ENCODE measurements around the gene SEC16A. TPM values are rescaled to one million over a fixed set of nuclear protein-coding genes. Genes with fewer than 3 reads are reported as not detected.

The SEC16A gene
- total and polyA plus RNA-seq, 2 donors (not counting 3 experiments of a cell fraction or from before 2014, with no cell fraction given), result 34.5 to 80.6 TPM

- no peak overlapping the region for H3K4me3 ChIP-seq (replicated peaks in 1 of 3; ENCODE audit: insufficient read depth in 1 of 3, low read depth in 1 of 3, low read length in 3 of 3)
- dilution Hi-C loops (cut with MboI; ENCODE audit: extremely low pct_ligation_motif_present, low sequenced_read_pairs) (no loop called here), intact Hi-C loops (cut with micrococcal nuclease) (no loop called here)
- no peaks in the 10 kb centered on the region for H4K20me1 ChIP-seq (replicated peaks; ENCODE audit: control insufficient read depth, extremely low read depth, insufficient read depth, low read length)
- BruUV-seq (replicated peaks), result no TSS peak
- no peaks in the 10 kb centered on the region for H3K9me3 ChIP-seq (replicated peaks; ENCODE audit: control insufficient read depth, insufficient read depth, low read length)
- H3K4me1 ChIP-seq (ENCODE audit: control insufficient read depth, extremely low read depth, insufficient read depth, low read length), result peaks cover 2% of the 10 kb centered on the region
- no peaks in the 10 kb centered on the region for H3K9me1 ChIP-seq (replicated peaks; ENCODE audit: control insufficient read depth, extremely low read depth, insufficient read depth, low read length)
- H3K27ac ChIP-seq (ENCODE audit: insufficient read depth, low read depth, low read length), result no peak overlapping the region
- peaks cover 20% of the 10 kb centered on the region for H3K79me2 ChIP-seq (ENCODE audit: control insufficient read depth, insufficient read depth, low read length)
- ChIA-PET CTCF (no interaction called here), POLR2A (no interaction called here)
- DNase-seq (ENCODE audit: low read depth, low spot score), result no peak
- H3K27me3 ChIP-seq (ENCODE audit: control insufficient read depth in 2 of 2, insufficient read depth in 2 of 2, low read length in 2 of 2), result no peaks in the 10 kb centered on the region
- no peak overlapping the region for H2AFZ ChIP-seq (ENCODE audit: low read depth, low read length)
- no peak for TF ChIP-seq MAX (IDR thresholded peaks at IDR 0.05; ENCODE audit: insufficient read depth, insufficient read length)
- no peak for TF ChIP-seq JUN (IDR thresholded peaks at IDR 0.05; ENCODE audit: borderline replicate concordance, insufficient read depth, insufficient read length, low read depth)
- no peak for TF ChIP-seq MYC (IDR thresholded peaks at IDR 0.05; ENCODE audit: low read depth, low read length)
- H3K4me2 ChIP-seq (ENCODE audit: insufficient read depth, low read length), result no peak overlapping the region
- FAIRE-seq, result no peak
- peaks cover 45 to 91% of the 10 kb centered on the region in 2 experiments for H3K36me3 ChIP-seq (ENCODE audit: control insufficient read depth in 2 of 2, extremely low read depth in 1 of 2, insufficient read depth in 2 of 2, low read length in 2 of 2)
- H3K9ac ChIP-seq (replicated peaks; ENCODE audit: extremely low read depth, insufficient read depth, low read length), result no peak overlapping the region
These were observed 22.9 kb upstream of the SEC16A start for GRCh38 chr9:136505406-136506403.

GRCh38 chr9:136504512-136505348, 21.9 kb upstream of the SEC16A start:
- no peak overlapping the region for H3K4me2 ChIP-seq (ENCODE audit: insufficient read depth, low read length)
- H2AFZ ChIP-seq (ENCODE audit: low read depth, low read length), result no peak overlapping the region
- CTCF ChIA-PET, result interaction anchor here (1.4 to 2.5 kb wide), 2 partner anchors 19 to 121 kb away, joined by 4 to 8 read pairs; no protein-coding TSS in a partner anchor
- no peaks in the 10 kb centered on the region for H4K20me1 ChIP-seq (replicated peaks; ENCODE audit: control insufficient read depth, extremely low read depth, insufficient read depth, low read length)
- no peaks in the 10 kb centered on the region for H3K4me1 ChIP-seq (ENCODE audit: control insufficient read depth, extremely low read depth, insufficient read depth, low read length)
- H3K9me3 ChIP-seq (replicated peaks; ENCODE audit: control insufficient read depth, insufficient read depth, low read length), result no peaks in the 10 kb centered on the region
- no peak for FAIRE-seq
- no peak for DNase-seq (ENCODE audit: low read depth, low spot score)
- no peak overlapping the region for H3K27ac ChIP-seq (ENCODE audit: insufficient read depth, low read depth, low read length)
- no peaks in the 10 kb centered on the region for H3K9me1 ChIP-seq (replicated peaks; ENCODE audit: control insufficient read depth, extremely low read depth, insufficient read depth, low read length)
- intact Hi-C loops (cut with micrococcal nuclease), result no loop called here
- POLR2A ChIA-PET, result no interaction called here
- H3K79me2 ChIP-seq (ENCODE audit: control insufficient read depth, insufficient read depth, low read length), result peaks cover 12% of the 10 kb centered on the region
- no peak overlapping the region for H3K4me3 ChIP-seq (replicated peaks in 1 of 3; ENCODE audit: insufficient read depth in 1 of 3, low read depth in 1 of 3, low read length in 3 of 3)
- TF ChIP-seq POLR2AphosphoS5 (IDR thresholded peaks at IDR 0.05; ENCODE audit: insufficient read depth, low read depth, low read length), result peak; percentile 10
- TF ChIP-seq EZH2 (IDR thresholded peaks at IDR 0.05; ENCODE audit: borderline replicate concordance, low read depth, low read length, severe bottlenecking), result no peak
- peaks cover 41 to 92% of the 10 kb centered on the region in 2 experiments for H3K36me3 ChIP-seq (ENCODE audit: control insufficient read depth in 2 of 2, extremely low read depth in 1 of 2, insufficient read depth in 2 of 2, low read length in 2 of 2)
- H3K27me3 ChIP-seq (ENCODE audit: control insufficient read depth in 2 of 2, insufficient read depth in 2 of 2, low read length in 2 of 2), result no peaks in the 10 kb centered on the region
- no peak overlapping the region for H3K9ac ChIP-seq (replicated peaks; ENCODE audit: extremely low read depth, insufficient read depth, low read length)
- BruUV-seq (replicated peaks), result no TSS peak
- dilution Hi-C loops (cut with MboI; ENCODE audit: extremely low pct_ligation_motif_present, low sequenced_read_pairs), result no loop called here

Data from endothelial cell of umbilical vein (primary cell).